Subcutaneous abdominal adipose tissue (tissue), 5 donors: ENCODE measurements around the gene TMEM9.

ENCODE experiments used
- H3K27ac ChIP-seq: one replicate; pipeline ENCODE4 v1.7.0; 2013; ENCODE audit warnings: low read depth, mild to moderate bottlenecking, inconsistent platforms, low read length, moderate library complexity
- H3K27me3 ChIP-seq, 5 donors: one replicate each; pipeline ENCODE4 v1.7.0; 2013; ENCODE audit warnings: low read length in 5 of 5, inconsistent platforms in 1 of 5; ENCODE audit not compliant: control insufficient read depth in 5 of 5, insufficient read depth in 4 of 5
- H3K36me3 ChIP-seq, 5 donors: one replicate each; pipeline ENCODE4 v1.7.0; 2013; ENCODE audit warnings: low read length in 5 of 5; ENCODE audit not compliant: control insufficient read depth in 5 of 5, insufficient read depth in 5 of 5
- H3K4me1 ChIP-seq, 5 donors: one replicate each; pipeline ENCODE4 v1.7.0; 2013; ENCODE audit warnings: low read length in 5 of 5, mild to moderate bottlenecking in 3 of 5, moderate library complexity in 1 of 5; ENCODE audit not compliant: control insufficient read depth in 5 of 5, insufficient read depth in 5 of 5
- H3K4me3 ChIP-seq, 5 donors: one replicate each; pipeline ENCODE4 v1.7.0; 2013; ENCODE audit warnings: low read length in 5 of 5, low read depth in 1 of 5
- H3K9ac ChIP-seq, 5 donors: one replicate each; pipeline ENCODE4 v1.7.0; 2013; ENCODE audit warnings: low read length in 5 of 5, mild to moderate bottlenecking in 4 of 5, moderate library complexity in 3 of 5
- H3K9me3 ChIP-seq, 5 donors: one replicate each; pipeline ENCODE4 v1.7.0; 2013; ENCODE audit warnings: low read length in 5 of 5; ENCODE audit not compliant: control insufficient read depth in 5 of 5
- donor health status: healthy.
- donor health status: healthy.
- donor health status: healthy.
- donor health status: healthy.
- donor health status: healthy.

Gene TMEM9

DNA sequence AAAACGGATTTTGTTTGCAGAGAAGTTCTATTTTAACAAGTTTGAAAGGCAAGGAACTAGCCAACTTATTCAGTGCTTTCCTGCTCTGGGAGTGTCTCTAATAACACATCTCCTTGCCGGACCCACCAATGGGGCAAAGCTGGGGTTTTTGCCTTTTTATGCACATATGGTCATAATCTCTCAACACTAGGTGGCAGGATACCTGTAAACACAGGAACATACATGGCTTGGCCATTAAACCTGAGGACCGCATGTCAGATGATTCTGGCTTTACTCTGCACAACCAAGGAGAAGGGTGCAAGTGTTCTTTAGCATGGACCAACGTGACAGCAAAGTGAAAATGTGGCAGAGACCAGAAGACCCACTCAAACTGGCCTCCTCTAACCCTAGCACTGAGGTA, 4.9 kb downstream of the TMEM9 start:
- H3K9ac ChIP-seq, result no peak overlapping the region
- no peak overlapping the region for H3K27ac ChIP-seq
- no peaks in the 10 kb centered on the region for H3K9me3 ChIP-seq
- H3K4me1 ChIP-seq, result peaks cover 1 to 12% (median 10%) of the 10 kb centered on the region in 5 donors
- peaks cover 11 to 66% (median 53%) of the 10 kb centered on the region in 5 donors for H3K36me3 ChIP-seq
- no peaks in the 10 kb centered on the region for H3K27me3 ChIP-seq
- no peak overlapping the region for H3K4me3 ChIP-seq

GRCh38 chr1:201147396-201148015, 6.8 kb downstream of the TMEM9 start:
- Histone ChIP-seq H3K9ac (no peak overlapping the region), H3K4me1 (peaks cover 1 to 15% (median 13%) of the 10 kb centered on the region in 5 donors), H3K4me3 (no peak overlapping the region), H3K27ac (no peak overlapping the region), H3K9me3 (no peaks in the 10 kb centered on the region), H3K36me3 (peaks cover 11 to 85% (median 63%) of the 10 kb centered on the region in 5 donors), H3K27me3 (no peaks in the 10 kb centered on the region)

DNA sequence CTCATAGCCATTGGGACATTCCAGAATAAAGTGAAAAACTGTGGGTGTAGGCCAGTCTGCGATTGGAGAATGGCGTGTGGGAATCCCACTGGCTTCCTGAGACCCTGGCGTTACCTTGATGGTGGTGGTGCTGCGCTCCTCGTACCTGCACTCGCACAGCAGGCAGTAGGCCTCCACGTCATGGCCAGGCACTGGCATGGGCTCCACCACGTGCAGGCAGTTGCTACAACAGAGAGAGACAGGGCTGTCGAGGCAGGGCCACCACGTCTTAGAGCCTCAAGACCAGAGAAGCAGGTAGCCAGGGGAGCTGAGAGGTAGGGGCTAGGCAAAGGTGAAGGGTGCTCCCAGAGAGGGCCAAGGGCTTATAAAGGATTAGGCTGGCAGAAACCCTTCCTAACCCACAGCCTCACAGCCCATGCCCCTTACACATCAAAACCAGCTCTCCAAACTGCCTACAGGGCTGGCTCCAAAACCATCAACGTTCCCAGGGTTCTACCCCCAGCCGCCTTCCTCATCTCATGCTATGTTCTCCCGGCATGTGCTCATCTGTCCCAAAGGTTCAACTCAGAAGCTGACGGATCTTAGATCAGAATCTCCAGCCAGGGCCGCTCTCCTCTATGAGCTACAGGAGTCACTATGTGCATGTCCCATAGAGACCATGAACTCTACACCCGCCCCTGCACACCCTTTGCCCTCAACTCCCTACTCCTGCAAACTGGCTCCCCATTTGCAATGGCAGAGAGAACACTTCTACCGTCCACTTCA, 7.5 kb downstream of the TMEM9 start:
- peaks cover 1 to 22% (median 20%) of the 10 kb centered on the region in 5 donors for H3K4me1 ChIP-seq
- H3K36me3 ChIP-seq, result peaks cover 11 to 89% (median 63%) of the 10 kb centered on the region in 5 donors
- no peaks in the 10 kb centered on the region for H3K9me3 ChIP-seq
- no peaks in the 10 kb centered on the region for H3K27me3 ChIP-seq
- H3K9ac ChIP-seq, result no peak overlapping the region
- no peak overlapping the region for H3K4me3 ChIP-seq
- H3K27ac ChIP-seq, result no peak overlapping the region

GRCh38 chr1:201145816-201146215, 8.5 kb downstream of the TMEM9 start:
- peaks cover 1 to 25% (median 23%) of the 10 kb centered on the region in 5 donors for H3K4me1 ChIP-seq
- peaks cover 6 to 89% (median 57%) of the 10 kb centered on the region in 5 donors for H3K36me3 ChIP-seq
- no peaks in the 10 kb centered on the region for H3K27me3 ChIP-seq
- no peak overlapping the region for H3K4me3 ChIP-seq
- no peaks in the 10 kb centered on the region for H3K9me3 ChIP-seq
- no peak overlapping the region for H3K27ac ChIP-seq
- no peak overlapping the region for H3K9ac ChIP-seq

DNA sequence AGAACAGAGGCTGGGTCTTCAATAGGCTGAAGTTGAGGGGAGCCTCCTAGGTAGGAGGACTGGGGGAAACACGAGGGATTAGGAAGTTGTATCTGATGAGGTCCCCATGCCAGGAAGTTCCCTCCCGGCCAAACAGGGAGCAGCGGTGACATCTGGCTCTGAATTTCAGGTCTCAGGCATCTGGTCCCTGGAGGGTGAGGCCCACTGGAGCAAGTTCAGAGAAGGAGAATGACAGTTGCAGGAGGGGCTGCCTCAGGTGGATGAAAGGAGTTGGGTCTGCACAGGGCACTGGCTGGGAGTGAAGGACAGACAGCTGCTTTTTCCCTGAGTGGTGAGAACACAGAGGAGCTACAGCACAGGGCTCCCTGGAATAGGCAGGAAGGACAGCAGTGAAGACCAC, 9.1 kb downstream of the TMEM9 start:
- peaks cover 2 to 89% (median 62%) of the 10 kb centered on the region in 5 donors for H3K36me3 ChIP-seq

GRCh38 chr1:201144701-201145100, 9.6 kb downstream of the TMEM9 start:
- no peak overlapping the region for H3K4me3 ChIP-seq
- peaks cover 1 to 25% (median 23%) of the 10 kb centered on the region in 5 donors for H3K4me1 ChIP-seq
- H3K9me3 ChIP-seq, result no peaks in the 10 kb centered on the region
- no peak overlapping the region for H3K9ac ChIP-seq
- no peak overlapping the region for H3K27ac ChIP-seq
- H3K36me3 ChIP-seq, result peaks cover 0 to 89% (median 63%) of the 10 kb centered on the region in 5 donors
- no peaks in the 10 kb centered on the region for H3K27me3 ChIP-seq

More for the DNA sequence above, 9.1 kb downstream of the TMEM9 start:
- H3K27me3 ChIP-seq, result no peaks in the 10 kb centered on the region
- H3K4me3 ChIP-seq, result no peak overlapping the region
- H3K9me3 ChIP-seq, result no peaks in the 10 kb centered on the region
- no peak overlapping the region for H3K9ac ChIP-seq
- H3K4me1 ChIP-seq, result peaks cover 1 to 25% (median 23%) of the 10 kb centered on the region in 5 donors
- H3K27ac ChIP-seq, result no peak overlapping the region

DNA sequence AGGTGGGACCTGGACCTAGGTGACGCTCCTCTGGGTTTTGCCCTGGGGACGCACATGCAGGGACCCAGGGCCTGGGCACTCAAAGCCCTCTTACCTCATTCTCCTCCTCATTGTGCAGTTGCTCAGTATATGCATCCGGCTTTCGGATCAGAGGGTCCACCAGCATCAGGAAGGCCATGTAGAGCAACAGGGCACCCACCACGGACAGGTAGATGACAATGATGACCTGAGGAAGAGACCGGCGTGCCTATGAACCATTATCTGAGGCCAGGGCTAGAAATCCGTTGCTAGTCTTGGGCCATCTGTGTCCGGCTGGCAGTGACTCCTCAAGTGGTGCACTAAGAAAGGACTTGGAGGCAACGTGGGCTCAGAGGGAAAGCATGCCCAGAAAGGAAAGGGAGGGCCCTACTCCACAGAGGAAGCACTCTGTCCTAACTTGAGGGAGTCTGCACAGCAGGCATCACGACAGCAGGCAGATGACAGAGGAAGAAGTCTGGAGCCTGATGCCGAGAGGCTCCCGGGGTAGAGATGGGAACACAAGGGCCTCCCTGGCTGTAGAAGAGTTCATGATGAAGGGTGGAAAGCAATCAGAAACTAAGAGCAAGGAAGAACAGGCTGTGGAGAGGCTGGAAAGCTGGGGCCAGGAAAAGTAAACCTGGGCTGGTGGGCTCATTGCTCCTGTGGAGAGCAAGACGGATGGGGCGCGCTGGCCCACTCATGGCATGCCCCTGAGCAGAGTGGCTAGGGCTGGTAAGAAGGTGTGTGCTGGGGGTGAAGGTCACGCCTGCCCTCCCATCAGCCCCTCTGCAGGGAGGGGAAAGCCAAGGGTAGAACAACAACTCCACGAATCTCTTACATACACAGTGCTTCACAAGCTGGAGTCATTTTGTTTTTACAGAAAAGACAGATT, 10.3 kb downstream of the TMEM9 start:
- H3K4me1 ChIP-seq, result peaks cover 0 to 25% (median 23%) of the 10 kb centered on the region in 5 donors
- no peaks in the 10 kb centered on the region for H3K27me3 ChIP-seq
- no peak overlapping the region for H3K27ac ChIP-seq
- no peak overlapping the region for H3K9ac ChIP-seq
- no peaks in the 10 kb centered on the region for H3K9me3 ChIP-seq
- H3K4me3 ChIP-seq, result no peak overlapping the region
- peaks cover 0 to 95% (median 60%) of the 10 kb centered on the region in 5 donors for H3K36me3 ChIP-seq

DNA sequence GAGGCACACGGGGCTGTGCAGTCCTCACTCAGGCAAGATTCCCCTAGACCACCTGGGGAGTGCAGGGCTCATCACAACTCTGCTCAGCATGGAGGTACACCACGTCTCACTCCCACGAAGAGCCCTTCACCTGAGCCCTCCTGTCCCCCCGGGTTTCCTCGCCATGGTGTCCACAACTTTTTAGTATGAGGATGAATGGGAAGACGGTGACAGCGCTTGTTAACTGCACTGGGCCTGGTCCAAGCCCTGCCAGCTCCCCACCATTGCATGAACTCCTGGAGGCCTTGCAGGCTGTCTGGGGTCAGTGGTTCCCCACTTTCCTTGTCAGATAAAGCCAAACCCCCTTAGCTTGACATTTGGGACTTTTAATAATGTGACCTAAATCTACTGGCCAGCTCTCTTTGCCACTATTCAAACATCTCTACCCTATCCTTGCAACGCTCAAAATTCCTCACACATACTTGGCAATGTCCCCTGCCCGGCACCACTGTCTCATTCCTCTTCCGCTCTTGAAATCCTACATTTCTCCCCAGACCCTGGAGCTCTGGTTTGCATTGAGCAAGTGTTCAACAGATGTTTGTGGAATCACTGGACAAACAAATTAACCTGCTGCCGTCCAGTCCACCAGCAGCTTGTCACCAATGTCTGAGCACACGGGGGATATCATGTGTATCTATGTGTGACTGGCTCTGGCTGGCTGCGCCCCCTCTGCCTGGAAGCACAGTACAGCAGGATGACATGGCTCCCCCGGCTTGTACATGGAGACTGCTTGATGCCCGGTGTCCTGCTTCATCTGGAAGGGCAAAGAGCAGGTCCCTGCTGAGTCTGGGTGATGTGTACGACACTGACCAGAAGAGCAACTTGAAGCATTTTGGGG, 11.2 kb downstream of the TMEM9 start:
- Histone ChIP-seq H3K36me3 (peaks cover 0 to 99% (median 58%) of the 10 kb centered on the region in 5 donors), H3K4me3 (peak overlapping the region in 1 of 5 donors; percentile 6), H3K27me3 (no peaks in the 10 kb centered on the region), H3K4me1 (peaks cover 0 to 32% (median 30%) of the 10 kb centered on the region in 5 donors), H3K27ac (no peak overlapping the region), H3K9ac (no peak overlapping the region), H3K9me3 (no peaks in the 10 kb centered on the region)
